HG03460 (cell line): Measurements from ENCODE around the gene ACAP2.

Source experiments
- ATAC-seq: cut with Tn5 transposase; IDR thresholded peaks from one replicate; pipeline ENCODE4 v1.9.1; 2021; ENCODE audit not compliant: unreplicated experiment

The ACAP2 gene

DNA sequence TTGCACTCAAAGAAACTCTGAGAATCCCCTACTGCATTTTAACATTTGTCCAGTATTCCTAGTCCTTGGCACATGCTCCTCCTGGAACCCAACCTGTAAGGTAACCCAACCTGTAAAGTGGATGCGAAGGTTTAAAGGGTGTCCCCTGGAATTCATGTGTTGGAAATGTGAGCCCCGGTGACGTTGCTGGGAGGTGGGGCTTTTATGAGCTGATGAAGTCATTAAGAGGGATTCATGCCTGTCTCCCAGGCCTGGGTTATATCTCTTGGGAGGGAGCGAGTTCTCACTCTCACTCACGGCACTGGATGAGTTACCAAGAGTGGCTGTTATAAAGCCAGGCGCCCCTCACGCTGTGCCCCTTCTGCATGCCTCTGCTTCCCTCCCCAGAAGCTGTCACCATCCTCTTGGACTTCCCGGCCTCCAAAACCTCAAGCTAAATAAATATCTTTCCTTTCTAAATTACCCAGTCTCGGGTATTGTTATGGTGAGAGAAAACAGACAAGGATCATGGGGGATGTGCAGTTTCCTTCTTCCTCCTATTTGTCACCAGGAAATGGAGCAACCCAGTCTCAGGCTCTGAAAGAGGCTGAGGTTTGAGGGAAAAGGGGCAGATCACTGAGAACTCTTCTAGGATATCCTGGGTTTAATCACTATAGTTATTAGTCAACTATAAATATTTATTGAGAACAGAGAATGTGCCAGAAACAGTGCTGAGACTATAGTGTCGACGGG lies 179.5 kb downstream of the ACAP2 start:
- ATAC-seq = no peak

- no peak for ATAC-seq
These were observed 180.9 kb downstream of the ACAP2 start for GRCh38 chr3:195261925-195262324.

DNA sequence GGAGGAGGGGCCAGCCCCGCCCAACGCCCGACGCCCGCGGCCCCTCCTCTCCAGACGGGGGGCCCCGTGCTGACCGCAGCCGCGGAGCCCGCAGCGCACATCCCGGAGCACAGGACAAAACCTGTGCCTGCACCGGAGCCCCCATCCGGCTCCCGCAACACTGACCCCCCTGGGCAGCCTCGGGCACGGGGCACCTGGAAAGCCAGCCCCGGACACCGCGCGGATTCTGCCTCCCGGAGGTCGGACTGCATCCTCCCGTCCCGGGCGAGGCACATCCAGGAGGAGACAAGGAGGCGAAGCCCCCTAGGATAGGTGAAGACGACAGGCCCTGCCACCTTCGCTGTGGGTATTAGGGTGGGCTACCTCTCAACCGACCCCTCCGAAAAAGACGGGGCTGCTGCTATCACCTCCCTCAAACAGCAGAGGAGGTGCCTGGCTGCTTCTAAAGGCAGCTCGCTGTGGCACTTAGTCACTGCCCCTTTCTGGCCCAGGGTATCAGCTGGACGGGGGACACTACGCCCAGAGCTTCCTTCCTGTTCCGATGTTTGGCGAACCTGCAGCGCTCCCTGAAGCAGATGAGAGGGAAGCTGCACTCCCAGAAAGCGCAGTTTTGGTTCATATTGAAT lies 182.4 kb downstream of the ACAP2 start:
- ATAC-seq = peak; percentile 11

DNA sequence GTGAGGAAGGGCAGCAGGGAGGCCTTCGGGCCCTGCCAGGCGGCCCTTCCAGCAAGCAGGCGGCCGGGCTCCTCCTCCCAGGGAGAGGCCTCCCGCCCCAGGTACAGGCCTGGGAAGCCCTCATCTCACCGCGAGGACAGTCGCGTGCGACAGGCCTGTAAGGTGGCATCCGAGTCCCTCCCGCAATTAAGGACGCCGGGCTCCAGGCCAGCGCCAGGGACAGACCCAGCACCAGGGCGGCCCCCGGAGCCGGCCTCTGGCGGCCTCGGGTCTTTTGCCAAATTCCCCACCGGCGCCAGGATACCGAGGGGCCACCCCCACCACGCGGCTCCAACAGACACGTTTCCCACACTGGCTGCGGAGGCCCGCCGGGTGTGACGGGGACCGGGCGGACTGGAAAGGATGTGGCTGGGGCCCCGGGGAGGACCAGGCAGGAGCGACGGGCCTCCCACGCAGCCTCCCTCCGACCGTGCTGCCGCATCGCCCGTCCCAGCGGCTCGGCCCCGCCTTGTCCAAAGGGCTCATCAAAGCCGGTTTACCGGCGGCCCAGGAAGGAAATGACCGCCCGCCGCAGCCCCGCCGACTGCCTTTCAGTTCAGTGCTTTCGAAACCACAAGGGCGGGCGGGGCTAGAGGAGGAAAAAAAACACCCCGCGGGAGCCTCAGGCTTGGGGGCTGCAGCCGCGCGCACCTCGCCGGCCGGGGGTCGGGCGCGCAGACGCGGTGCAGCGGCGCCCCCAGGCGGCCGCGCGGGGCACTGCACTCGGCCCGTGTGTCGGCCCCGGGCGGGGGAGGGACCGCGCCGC lies 183.1 kb downstream of the ACAP2 start:
- ATAC-seq = peak; percentile 79

- ATAC-seq = peak; percentile 4
These were observed 183.7 kb downstream of the ACAP2 start for GRCh38 chr3:195259154-195259474.

GRCh38 chr3:195258449-195259153 lies 184.2 kb downstream of the ACAP2 start:
- ATAC-seq = no peak

GRCh38 chr3:195257454-195258448 lies 185.1 kb downstream of the ACAP2 start:
- no peak for ATAC-seq

DNA sequence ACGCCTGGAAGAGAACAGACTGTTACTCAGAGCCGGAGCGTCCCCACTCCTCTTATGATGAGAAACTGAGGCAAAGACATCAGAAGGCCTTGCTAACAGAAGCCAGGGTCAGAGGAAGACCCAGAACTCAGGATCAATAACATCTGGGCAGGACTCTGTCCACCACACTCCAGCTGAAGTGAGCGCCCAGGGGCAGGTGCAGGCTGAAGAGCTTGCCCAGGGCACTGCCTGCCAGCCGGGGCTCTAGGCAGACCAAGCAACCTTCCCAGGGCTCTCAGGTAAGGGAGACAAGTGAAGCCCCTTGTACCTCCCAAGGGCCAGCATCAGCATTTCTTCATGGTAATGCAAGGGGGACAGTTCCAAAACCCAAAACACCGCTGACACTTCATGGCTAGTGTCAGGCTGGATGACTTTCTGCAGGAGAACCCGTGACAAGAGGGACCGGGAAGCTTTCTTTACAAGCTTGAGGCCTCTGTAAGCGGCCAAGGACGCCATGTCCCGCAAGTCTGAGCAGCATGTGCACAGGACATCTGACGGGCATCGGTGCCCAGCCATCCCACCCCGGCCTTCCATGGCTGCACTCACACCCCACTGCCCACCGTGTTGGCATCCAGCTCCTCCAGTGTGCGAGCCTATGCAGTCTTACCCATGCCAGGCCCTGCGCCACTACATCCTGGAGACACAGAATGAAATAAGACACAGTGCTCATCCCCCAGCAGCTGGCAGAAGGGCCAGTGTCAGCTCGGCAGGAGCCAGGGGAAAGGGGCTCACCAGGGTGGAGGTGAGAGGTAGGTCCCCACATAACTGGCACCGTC lies 186.0 kb downstream of the ACAP2 start:
- no peak for ATAC-seq

- ATAC-seq = no peak
These were observed 187.0 kb downstream of the ACAP2 start for GRCh38 chr3:195255571-195256501.

DNA sequence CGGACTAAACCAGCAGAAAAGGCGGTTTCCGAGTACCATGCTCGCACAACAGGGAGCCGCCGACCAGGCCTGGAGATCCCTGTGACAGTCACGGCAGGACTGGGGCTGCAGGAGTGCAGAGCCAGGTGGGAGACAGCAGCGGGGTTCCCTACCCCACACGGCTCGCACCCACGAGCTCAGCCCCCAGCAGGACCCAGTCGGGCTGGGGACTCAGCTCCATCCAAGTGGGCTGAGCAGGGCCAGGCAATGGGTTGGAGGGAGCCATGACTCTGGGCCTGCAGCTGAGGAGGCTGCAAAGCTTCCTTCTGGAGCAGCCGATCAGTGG lies 187.7 kb downstream of the ACAP2 start:
- ATAC-seq = no peak

DNA sequence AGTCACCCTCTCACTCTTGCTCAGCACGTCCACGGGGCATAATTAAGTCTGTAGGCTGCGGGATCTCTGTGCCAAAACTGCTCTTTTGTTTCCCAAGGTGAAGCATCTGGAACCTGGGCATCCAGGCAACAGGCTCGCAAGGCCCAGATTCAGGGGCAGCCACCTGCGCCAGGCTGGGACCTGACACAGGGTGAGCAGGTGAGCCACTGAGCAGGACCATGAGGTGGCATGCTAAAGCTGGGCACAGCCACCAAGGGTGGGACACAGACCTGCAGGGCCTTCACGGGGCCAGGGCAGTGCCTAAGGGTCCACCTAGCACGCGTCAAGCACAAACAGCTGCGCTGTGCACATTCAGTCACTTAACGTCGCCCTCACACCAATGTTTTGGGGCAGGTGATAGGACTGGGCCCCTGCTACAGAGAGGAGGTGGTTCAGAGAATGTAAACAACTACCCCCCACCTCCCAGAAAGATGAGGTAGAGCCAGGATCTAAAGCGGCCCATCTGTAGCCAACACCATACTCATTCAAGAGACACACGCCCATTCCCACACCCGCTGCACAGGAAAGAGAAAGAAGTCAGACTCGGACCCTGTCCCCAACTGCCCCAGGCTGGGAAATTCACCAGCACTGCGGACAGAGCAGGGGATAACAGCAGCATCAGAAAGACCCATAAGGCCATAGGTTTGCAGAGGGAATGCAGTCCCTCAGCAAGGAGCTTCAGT lies 188.2 kb downstream of the ACAP2 start:
- no peak for ATAC-seq

DNA sequence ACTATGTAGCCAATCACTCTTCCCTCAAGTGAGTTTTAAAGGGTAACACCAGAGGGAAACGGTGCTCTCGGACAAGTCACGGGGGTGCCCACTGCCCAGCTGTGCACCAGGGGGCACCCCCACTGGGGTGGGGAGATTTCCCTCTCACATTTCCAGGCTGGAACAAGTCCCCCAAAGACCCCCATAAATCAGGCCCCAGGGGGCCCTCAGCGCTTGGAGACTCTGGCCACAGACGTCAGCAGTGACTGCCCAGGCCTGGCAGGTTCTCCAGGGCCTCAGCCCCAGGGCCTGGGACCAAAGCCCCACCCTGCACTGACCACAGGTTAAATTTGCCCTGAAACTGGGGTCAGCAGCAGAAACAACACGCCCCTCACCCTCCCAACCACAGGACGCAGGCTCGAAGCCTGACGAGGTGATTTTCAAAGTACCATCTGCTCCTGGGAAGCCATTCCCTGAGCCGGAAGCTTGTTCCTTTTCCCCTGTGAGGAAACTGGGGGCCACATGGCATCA lies 188.8 kb downstream of the ACAP2 start:
- ATAC-seq = no peak

DNA sequence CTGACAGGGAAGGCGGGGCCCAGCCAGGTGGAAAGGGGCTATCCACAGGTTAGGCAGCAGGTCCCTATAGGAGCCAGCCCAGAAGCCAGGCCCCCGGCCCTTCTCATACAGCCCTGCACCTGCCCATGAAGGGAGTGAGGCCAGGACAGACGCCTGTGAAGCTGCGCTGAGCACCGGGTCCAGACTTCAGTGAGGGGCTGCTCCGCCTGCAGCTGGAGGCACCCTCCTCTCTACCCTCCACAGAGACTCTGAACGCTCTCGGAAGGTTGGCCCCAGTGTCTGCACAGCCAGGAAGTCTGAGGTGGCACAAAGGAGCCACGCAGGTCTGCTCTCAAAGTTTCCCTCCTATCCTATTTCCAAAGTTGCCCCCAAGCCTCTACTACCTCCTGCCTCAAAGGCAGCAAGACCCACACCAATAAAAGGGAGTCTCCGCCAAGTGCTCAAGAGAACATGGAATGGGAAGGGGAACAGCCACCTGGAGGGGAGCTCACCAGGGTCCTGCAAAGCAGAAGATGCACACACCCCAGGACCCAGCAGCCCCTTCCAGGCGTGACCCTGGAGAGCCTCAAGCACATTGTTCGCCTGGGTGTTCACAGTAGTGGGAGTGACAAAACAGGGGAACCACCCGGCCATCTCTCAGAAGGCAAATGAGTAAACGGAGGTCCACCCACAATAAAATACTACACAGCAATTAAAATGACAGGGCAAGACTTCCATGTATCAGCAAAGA lies 191.3 kb downstream of the ACAP2 start:
- ATAC-seq = no peak

- ATAC-seq = no peak
These were observed 192.2 kb downstream of the ACAP2 start for GRCh38 chr3:195250473-195251251.

DNA sequence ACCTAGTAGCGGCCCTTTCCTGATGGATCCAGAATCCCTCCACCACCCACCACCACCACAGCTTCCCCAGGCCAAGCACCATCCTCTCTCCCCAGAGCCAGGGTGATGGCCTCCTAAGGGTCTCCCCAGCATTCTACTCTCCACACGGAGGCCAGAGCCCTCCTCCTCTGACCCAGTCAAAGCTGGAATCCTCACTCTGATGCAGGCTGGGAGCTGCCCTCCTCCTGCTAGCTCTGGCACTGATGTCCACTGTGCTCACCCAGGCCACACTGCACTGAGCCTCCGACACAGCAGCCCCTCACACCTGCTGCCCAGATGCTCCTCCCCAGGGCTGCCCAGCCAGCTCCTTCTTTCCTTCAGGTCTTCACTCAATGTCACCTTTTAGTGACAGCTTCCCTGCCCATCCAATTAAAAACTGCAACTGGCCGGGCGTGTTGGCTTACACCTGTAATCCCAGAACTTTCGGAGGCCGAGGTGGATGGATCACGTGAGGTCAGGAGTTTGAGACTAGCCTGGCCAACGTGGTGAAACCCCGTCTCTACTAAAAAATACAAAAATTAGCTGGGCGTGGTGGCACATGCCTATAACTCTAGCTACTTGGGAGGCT lies 192.9 kb downstream of the ACAP2 start:
- no peak for ATAC-seq
